ENCODE data around the gene LIMCH1. TPM values are rescaled to one million over a fixed set of nuclear protein-coding genes. Genes with fewer than 3 reads are reported as not detected.

The LIMCH1 gene
- total RNA-seq, 1 experiment from 2014 or later: 10.4 TPM

- peaks cover 2% of the 10 kb centered on the region; the same call in 1 of the 2 replicates for H3K9me2 ChIP-seq (ENCODE audit: insufficient read depth)
- no peak overlapping the region for H3K4me2 ChIP-seq (ENCODE audit: low read length)
- H3K36me3 ChIP-seq (ENCODE audit: control insufficient read depth in 1 of 2, insufficient read depth in 2 of 2, low read length in 2 of 2): no peaks in the 10 kb centered on the region
- ChIA-PET RAD21 (ENCODE audit: low non-redundant PET in 1 of 2, low total read pairs in 2 of 2, uncharacterized antibody in 2 of 2, unreplicated experiment in 2 of 2) (no interaction called here), POLR2A (no interaction called here), CTCF (no interaction called here)
- H4K20me1 ChIP-seq (ENCODE audit: insufficient read depth): no peaks in the 10 kb centered on the region
- H2AFZ ChIP-seq (ENCODE audit: low read depth, low read length, poor library complexity, severe bottlenecking): no peak overlapping the region
- intact Hi-C loops (cut with micrococcal nuclease): no loop called here
- no peaks in the 10 kb centered on the region for H3K79me2 ChIP-seq (ENCODE audit: insufficient read depth, low read length)
- H3K9me3 ChIP-seq (ENCODE audit: control insufficient read depth in 1 of 2, insufficient read depth in 1 of 2, low read depth in 1 of 2, low read length in 2 of 2): no peaks in the 10 kb centered on the region
- no TSS peak for BruUV-seq (replicated peaks)
- no peak for TF ChIP-seq ELF1 (IDR thresholded peaks at IDR 0.05; ENCODE audit: borderline replicate concordance, low read depth)
- no peak for TF ChIP-seq CTCF (IDR thresholded peaks at IDR 0.05 in 2 of 3, conservative IDR thresholded peaks at IDR 0.05 in 1 of 3; ENCODE audit: borderline replicate concordance in 1 of 3, insufficient read depth in 1 of 3, low read depth in 2 of 3, low read length in 2 of 3)
- no peak for TF ChIP-seq REST (IDR thresholded peaks at IDR 0.05; ENCODE audit: low read depth)
- no peak overlapping the region for H3K9ac ChIP-seq (ENCODE audit: low read length)
- DNase-seq (ENCODE audit: low read depth, low spot score) (no peak), ATAC-seq (no peak)
- no peak overlapping the region for H3K4me3 ChIP-seq (replicated peaks in 1 of 2; ENCODE audit: low read depth in 1 of 2, low read length in 2 of 2)
- no peaks in the 10 kb centered on the region for H3K27me3 ChIP-seq (ENCODE audit: insufficient read depth, low read length)
- H3K4me1 ChIP-seq (ENCODE audit: control insufficient read depth in 1 of 2, insufficient read depth in 2 of 2, low read length in 2 of 2): no peaks in the 10 kb centered on the region
- no peak overlapping the region for H3K27ac ChIP-seq (ENCODE audit: low read depth, low read length)
These were observed 41.0 kb upstream of the LIMCH1 start for GRCh38 chr4:41496977-41497376.
